NCI-H2196 treated with DMSO at 0.1 percent for 48 hours (cell line): ENCODE measurements around the gene SPAG9.
"Not testable (repeated sequence)": the region's sequence is repeated elsewhere in the genome, so short reads cannot be mapped to it uniquely, and the experiment has no call there.

Experiments used
- DNase-seq: peaks from one replicate; lab custom pipeline; 2025; ENCODE audit not compliant: unreplicated experiment; lab: John Stamatoyannopoulos, UW

Gene SPAG9

GRCh38 chr17:50954641-50955121, 166.0 kb downstream of the SPAG9 start:
- DNase-seq: no peak

GRCh38 chr17:50953831-50954601, 166.7 kb downstream of the SPAG9 start:
- peak; percentile 91 for DNase-seq

GRCh38 chr17:50953518-50953830, 167.2 kb downstream of the SPAG9 start:
- DNase-seq: no peak

DNA sequence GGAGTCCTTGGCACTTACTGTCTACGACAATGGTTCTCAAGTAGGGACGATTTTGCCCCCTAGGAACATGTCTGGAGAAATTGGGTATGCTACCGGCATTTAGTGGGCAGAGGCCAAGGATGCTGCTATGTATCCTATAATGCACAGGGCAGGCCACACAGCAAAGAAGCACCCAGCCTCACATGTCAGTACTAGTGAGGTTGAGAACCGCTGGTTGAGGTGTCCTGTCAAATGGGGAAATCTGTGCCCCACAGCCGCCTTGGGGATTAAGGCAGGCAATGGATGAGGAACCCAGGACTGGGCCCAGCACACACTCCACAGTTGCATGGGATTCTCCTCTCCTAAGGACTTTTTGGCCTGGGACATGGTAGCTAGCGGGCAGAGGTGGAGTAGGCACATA, 167.8 kb downstream of the SPAG9 start:
- no peak for DNase-seq

- peak; percentile 74 for DNase-seq
These were observed 168.7 kb downstream of the SPAG9 start for GRCh38 chr17:50952013-50952412.

DNA sequence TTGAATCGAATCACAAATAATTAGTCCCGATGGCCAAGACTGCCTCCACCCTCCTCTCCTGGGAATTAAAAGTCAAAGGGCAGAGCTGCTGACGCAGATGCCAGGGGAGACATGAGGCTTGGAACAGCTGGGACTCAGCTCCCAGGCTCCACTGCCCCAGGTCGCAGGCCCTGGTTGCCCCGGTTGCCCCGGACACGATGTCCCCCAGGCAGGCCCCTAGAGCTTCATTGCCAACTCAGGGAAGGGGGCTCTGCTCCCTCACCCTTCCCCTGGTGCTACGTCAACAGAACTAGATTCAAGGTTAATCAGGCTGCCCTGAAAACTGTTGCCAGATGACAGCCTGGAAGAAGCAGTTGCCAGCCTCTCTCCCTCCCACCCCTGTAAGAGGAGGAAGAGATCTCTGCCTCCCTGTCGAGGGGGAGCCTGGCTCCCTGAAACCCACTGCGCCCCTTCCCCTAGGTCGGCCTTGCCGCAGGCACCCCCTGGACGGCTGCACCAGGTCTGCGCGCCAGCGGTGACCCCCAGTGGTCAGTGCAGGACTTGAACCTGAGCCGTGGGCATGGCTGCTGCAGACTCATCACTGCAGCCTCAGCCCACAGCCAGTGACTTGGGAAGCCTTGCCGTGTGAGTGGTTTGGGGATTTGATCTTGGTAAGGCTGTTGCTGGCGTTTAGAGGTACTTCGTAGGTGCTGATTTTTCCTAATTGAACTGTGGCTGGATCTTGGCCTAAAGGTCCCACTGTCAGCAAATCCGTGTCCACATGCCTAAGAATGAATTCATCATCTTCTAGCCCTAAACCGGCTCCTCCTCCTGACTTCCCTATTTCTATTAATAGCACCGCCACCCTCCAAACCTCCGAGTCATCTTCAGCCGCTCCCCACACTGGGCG, 170.4 kb downstream of the SPAG9 start:
- DNase-seq: peak; percentile 78

DNA sequence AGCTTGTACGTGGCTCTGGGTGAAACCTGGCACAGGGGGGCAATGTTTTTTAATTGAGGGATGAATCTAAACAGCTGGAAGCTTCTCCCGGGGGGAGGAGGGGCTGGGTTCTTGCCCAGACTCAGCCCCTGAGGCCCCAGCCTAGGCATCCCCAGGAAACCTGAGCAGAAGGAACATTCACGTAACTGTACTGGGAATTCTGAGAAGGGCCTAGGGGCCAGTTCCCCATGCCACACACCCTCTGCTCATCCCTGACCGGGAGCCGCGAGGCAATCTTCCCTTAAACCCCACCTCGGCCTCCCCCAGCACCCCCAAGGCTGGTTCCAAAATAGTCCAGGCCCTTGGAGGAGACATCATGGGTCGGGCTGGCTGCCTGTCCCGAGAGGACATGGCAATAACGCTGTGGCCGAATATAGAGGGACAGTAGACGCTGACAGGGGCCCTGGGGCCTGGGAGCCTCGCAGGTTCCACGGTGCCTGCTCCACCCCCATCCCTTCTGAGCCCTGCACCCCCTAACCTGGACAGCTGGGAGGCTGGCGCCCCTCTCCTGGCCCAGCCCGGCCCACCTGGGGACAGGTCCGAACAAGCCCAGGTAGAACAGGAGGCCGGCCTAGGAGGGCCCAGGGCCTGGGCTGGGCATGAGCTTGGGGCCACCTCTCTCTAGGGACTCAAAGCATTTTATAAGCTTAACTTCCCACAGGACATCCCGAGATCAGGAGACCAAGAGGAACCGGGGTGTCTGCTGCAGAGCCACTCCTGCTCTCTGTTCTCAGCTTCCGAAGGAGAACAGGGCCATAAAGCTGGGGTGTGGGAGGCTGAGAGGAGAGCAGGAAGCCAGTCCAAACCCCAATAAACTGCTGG, 171.3 kb downstream of the SPAG9 start:
- DNase-seq: no peak

DNA sequence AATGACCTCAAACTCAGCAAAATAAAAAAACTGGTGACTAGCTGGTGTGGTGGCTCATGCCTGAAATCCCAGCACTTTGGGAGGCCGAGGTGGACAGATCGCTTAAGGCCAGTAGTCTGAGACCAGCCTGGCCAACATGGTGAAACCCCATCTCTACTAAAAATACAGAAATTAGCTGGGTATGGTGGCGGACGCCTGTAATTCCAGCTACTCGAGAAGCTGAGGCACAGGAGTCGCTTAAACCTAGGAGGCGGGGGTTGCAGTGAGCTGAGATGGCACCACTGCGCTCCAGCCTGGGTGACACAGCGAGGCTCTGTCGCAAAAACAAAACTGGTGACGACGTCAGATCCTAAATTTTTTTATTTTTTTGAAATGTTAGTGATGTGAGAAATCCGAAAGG, 172.0 kb downstream of the SPAG9 start:
- DNase-seq: no peak

- DNase-seq: peak; percentile 78
These were observed 172.7 kb downstream of the SPAG9 start for GRCh38 chr17:50947782-50948543.

DNA sequence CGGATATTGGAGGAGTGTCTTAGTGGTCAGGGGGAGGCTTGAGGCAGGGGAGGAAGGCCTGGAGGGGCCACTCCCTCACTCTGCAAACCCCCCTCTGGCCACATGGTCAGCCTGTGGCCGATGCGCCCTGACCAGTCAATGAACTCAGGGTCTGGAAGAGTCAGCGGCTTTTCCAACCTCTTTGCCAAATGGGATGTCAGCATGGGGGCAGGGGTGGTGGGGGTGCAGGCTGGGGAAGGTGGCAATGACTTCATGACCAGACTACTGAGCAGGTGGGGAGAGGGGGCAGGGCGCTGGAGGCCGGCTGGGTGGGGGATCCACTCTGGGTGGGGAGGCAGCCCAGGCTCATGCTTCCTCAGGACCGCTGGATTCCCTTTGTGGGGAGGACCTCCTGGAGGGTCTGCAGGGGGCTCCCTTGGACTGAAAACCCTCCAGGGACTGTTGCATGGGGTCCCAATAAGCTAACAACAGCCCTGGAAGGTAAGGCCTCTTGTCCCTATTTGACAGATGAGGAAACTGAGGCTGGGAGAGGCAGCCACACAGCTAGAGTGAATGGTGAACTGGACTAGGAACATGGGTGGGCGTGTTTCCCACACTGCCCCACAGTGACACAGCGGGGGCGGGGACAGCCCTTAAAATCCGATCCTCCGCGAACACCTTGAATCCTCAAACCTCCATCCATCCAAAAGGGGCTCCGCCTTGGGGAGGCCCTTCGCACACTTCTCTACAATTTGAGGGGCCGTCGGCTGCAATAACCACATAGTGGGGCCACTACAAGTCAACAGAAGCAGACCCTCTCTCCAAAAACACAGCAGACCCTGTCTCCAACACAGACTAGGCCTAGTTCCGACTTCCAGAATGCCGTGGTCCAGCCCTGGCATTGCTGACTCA, 173.5 kb downstream of the SPAG9 start:
- DNase-seq: no peak

DNA sequence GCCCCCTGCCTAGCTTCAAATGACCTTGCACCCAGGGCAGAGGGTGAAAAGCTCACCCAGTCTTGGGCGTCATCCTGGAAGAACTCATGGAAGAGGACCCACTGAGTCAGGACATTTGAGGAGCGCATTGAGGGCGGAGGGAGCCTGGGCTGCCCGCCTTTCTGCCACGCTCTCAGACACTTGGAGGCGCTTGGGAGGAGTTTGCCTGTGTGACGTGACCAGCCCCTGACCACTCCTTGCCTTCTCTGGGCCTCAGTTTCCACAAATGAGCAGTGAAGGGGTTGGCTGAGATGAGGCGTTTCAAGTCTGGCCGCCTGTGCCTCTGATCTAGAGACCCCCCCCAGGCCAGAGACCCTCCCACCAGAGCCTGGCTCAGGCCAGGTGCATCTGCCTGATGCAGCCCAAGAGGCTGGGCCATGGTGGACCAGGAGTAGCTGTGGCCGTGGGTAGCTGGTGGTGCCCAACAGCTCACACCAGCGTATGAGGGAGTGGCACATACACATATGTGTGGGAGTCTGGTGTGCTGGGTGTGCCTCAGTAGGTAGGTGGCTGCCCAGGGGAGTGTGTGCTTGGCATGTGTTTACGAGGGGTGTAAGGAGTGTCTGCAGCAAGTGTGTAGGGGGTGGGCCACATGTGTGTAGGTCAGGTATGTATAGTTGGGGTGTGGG, 174.3 kb downstream of the SPAG9 start:
- no peak for DNase-seq

- no peak for DNase-seq
These were observed 174.9 kb downstream of the SPAG9 start for GRCh38 chr17:50945779-50946222.

GRCh38 chr17:50944902-50945720, 175.6 kb downstream of the SPAG9 start:
- DNase-seq: no peak

DNA sequence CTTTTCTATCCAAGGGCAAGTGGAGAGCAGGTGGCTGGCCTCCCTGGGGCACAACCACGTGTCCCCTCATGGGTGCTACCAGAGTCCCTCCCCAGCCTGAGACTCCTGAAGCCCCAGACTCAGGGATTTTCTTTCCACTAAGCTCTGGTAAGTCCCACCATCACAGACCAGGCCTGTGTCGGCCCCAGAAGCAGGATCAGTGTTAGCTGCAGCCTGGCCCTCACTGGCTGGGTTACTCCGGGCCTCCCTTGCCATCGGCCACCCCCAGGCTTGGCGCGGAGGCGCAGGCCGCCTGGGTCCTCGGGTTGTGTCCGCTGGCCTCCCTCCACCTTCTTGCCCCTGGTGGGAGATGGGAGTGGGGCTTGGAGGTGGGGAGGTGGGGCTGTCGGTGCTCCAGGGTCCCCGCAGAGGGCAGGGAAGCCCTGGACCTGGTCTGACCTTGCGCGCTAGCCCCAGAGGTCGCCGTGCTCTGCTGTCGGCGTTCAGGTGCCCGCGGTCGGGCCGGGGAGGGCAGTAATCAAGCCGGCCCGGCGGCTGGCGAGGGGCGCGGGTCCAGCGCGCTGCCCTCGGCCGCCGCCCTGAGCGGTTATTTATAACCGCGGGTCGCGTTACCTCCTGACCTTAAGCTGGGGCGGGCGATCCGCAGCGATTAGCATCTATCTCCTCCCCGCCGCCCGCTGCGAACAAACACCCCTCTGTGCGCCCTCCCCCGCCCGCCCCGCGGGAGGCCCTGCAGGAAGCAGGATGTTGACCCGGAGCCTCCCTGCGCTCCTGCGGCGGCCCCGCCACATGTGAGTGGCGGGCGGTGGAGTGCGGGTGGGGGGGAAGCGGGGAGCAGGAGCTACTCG, 176.4 kb downstream of the SPAG9 start:
- DNase-seq: peak; percentile 88

DNA sequence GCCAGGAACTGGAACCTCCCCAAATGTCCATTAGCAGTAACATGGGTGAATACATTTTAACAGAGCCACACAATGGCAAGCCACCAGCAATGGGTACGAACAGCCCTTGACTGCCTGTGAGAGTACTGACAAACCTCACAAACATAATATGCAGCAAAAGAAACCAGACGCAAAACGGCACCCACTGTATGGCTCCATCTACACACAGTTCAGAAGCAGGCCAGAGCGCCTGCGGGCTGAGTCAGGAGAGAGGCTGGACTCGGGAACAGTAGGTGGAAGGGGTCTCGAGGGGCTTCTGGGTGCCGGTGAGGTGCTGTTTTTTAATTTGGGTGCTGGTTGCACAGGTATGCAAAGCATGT, 177.1 kb downstream of the SPAG9 start:
- DNase-seq: no peak

GRCh38 chr17:50941676-50942048, 179.0 kb downstream of the SPAG9 start:
- DNase-seq: not testable (repeated sequence)
